Loucy (cell line): ENCODE data around the gene GAL3ST3.
A peak's percentile ranks its signal among the peaks of the same experiment; 100 is the strongest.

Source experiments
- H2AFZ ChIP-seq: fragments of 200-600 bp; sonication (generic); 2 replicates; pipeline ENCODE4 v1.6.0; 2016; ENCODE audit warnings: antibody characterized with exemption, mild to moderate bottlenecking, low read length, moderate library complexity
- H3F3A ChIP-seq: fragments of 200-600 bp; 2 replicates; pipeline ENCODE4 v1.6.0; 2016; ENCODE audit warnings: antibody characterized with exemption, low read depth, mild to moderate bottlenecking
- H3K27me3 ChIP-seq: fragments of 200-600 bp; sonication (generic); 2 replicates; pipeline ENCODE4 v1.6.1; 2014; ENCODE audit warnings: low read length, mild to moderate bottlenecking; ENCODE audit not compliant: insufficient read depth, poor library complexity, severe bottlenecking
- H3K36me3 ChIP-seq: fragments of 200-600 bp; sonication (generic); 2 replicates; pipeline ENCODE4 v1.6.1; 2016; ENCODE audit warnings: low read length; ENCODE audit not compliant: insufficient read depth
- H3K4me1 ChIP-seq: fragments of 200-600 bp; sonication (generic); 2 replicates; pipeline ENCODE4 v1.5.1; 2014; ENCODE audit warnings: low read length, mild to moderate bottlenecking; ENCODE audit not compliant: insufficient read depth, poor library complexity, severe bottlenecking
- H3K4me2 ChIP-seq: fragments of 200-600 bp; sonication (generic); 2 replicates; pipeline ENCODE4 v1.6.0; 2014; ENCODE audit warnings: antibody characterized with exemption, low read length, low read depth, mild to moderate bottlenecking; ENCODE audit not compliant: poor library complexity, severe bottlenecking
- H3K4me3 ChIP-seq: fragments of 200-600 bp; sonication (generic); 2 replicates; pipeline ENCODE4 v1.5.1; 2014; ENCODE audit warnings: low read length, mild to moderate bottlenecking, mixed read lengths; ENCODE audit not compliant: poor library complexity, severe bottlenecking
- H3K79me2 ChIP-seq: fragments of 200-600 bp; sonication (generic); 2 replicates; pipeline ENCODE4 v1.6.1; 2014; ENCODE audit warnings: low read length; ENCODE audit not compliant: insufficient read depth
- H3K9ac ChIP-seq: fragments of 200-600 bp; sonication (generic); 2 replicates; pipeline ENCODE4 v1.6.0; 2014; ENCODE audit warnings: mild to moderate bottlenecking, low read depth, low read length, moderate library complexity; ENCODE audit not compliant: poor library complexity, severe bottlenecking
- H3K9me2 ChIP-seq: fragments of 200-600 bp; sonication (generic); replicated peaks from 2 replicates; pipeline ENCODE4 v1.6.1; 2016; ENCODE audit warnings: low read depth, low read length, mixed read lengths
- H3K9me3 ChIP-seq: fragments of 200-600 bp; sonication (generic); 2 replicates; pipeline ENCODE4 v1.6.1; 2014; ENCODE audit warnings: mild to moderate bottlenecking, antibody characterized with exemption, low read length, low read depth; ENCODE audit not compliant: insufficient read depth
- H4K20me1 ChIP-seq: fragments of 200-600 bp; sonication (generic); 2 replicates; pipeline ENCODE4 v1.6.0; 2014; ENCODE audit warnings: antibody characterized with exemption, low read length, mild to moderate bottlenecking; ENCODE audit not compliant: insufficient read depth, poor library complexity, severe bottlenecking
- EZH2phosphoT487 ChIP-seq: fragments of 200-600 bp; IDR thresholded peaks from 2 replicates; pipeline ENCODE4 v1.6.1; 2018; ENCODE audit warnings: antibody characterized with exemption, mild to moderate bottlenecking, moderate library complexity, borderline replicate concordance
- TF ChIP-seq, protein P1 (sequence below): fragments of 200-600 bp; sonication (generic); conservative IDR thresholded peaks from 2 replicates; pipeline ENCODE4 v1.5.1; 2014; ENCODE audit warnings: mild to moderate bottlenecking, antibody characterized with exemption, low read length

GAL3ST3 gene

DNA sequence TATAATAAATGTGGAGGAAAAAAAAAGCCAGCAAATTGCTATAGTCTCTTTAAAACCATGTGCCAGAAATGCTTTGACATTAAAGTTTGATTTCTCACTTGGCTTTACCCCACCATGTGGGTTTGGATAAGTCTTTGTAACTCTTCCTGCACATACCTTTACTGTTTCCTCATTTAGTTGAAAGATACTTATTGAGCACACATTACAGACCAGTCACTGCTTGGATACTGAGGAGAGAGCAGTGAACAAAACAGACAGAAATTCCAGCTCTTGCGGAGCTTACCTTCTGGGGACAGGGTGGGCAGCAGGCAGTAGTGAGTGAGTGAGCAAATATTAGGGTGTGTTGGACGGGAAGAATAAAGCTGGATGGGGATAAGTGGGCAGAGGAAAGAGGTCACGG is 34.8 kb upstream of the GAL3ST3 start:
- Histone ChIP-seq H3K4me3 (no peak overlapping the region), H3K4me2 (no peak overlapping the region), H3K4me1 (peaks cover 27% of the 10 kb centered on the region)

DNA sequence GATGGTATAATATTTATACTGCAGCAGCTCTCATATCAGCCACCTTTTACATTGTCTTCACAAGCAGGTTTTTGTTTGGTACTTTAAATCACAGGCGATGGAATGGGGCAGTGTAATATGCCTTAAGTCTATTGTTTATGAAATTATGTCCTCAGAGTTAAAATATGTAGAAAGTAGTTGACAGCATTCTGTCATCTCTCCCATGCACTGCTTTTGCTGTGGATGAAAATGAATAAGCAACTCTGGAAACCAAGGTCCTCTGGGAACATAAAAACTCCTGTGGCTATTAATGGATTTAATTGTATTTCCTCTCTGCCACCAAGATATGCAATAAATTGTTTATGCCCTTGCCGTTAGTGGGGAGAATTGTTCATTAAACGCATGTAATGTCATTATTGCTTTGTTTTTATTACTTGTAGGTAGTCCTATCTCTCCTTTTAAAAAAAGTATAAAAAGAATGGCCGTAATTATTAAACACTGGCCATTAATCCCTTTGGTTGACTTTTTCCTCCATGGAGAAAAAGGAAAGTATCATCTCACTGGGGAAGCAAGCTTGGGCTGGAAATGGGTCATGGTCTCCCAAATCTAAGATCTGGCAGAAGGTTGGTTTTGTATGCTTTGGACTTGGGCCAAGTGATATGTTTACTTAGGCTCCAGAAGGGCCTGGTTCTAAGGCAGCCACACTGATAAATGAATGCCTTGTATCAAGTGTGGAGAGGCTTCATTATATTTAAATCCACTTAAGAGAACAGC is 34.2 kb upstream of the GAL3ST3 start:
- Histone ChIP-seq H3K9ac (no peak overlapping the region), H3K4me3 (no peak overlapping the region), H3K79me2 (peaks cover 17% of the 10 kb centered on the region; the same call in 1 of the 2 replicates), H4K20me1 (no peaks in the 10 kb centered on the region), H3K36me3 (no peaks in the 10 kb centered on the region), H3K4me2 (no peak overlapping the region), H3F3A (no peaks in the 10 kb centered on the region), H3K27me3 (no peaks in the 10 kb centered on the region), H3K9me3 (no peaks in the 10 kb centered on the region), H3K9me2 (no peaks in the 10 kb centered on the region), H3K4me1 (peaks cover 27% of the 10 kb centered on the region), H2AFZ (no peak overlapping the region)
- TF ChIP-seq, protein P1, sequence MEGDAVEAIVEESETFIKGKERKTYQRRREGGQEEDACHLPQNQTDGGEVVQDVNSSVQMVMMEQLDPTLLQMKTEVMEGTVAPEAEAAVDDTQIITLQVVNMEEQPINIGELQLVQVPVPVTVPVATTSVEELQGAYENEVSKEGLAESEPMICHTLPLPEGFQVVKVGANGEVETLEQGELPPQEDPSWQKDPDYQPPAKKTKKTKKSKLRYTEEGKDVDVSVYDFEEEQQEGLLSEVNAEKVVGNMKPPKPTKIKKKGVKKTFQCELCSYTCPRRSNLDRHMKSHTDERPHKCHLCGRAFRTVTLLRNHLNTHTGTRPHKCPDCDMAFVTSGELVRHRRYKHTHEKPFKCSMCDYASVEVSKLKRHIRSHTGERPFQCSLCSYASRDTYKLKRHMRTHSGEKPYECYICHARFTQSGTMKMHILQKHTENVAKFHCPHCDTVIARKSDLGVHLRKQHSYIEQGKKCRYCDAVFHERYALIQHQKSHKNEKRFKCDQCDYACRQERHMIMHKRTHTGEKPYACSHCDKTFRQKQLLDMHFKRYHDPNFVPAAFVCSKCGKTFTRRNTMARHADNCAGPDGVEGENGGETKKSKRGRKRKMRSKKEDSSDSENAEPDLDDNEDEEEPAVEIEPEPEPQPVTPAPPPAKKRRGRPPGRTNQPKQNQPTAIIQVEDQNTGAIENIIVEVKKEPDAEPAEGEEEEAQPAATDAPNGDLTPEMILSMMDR, result no peak
- no peak for TF ChIP-seq EZH2phosphoT487

More for the DNA sequence above, 34.8 kb upstream of the GAL3ST3 start:
- H3K27me3 ChIP-seq, result no peaks in the 10 kb centered on the region
- no peaks in the 10 kb centered on the region for H3K9me3 ChIP-seq
- H4K20me1 ChIP-seq, result no peaks in the 10 kb centered on the region
- H3K79me2 ChIP-seq, result peaks cover 17% of the 10 kb centered on the region; the same call in 1 of the 2 replicates
- H2AFZ ChIP-seq, result no peak overlapping the region
- H3K9me2 ChIP-seq, result no peaks in the 10 kb centered on the region
- H3K36me3 ChIP-seq, result no peaks in the 10 kb centered on the region
- H3K9ac ChIP-seq, result no peak overlapping the region
- H3F3A ChIP-seq, result no peaks in the 10 kb centered on the region
- TF ChIP-seq, protein P1, result no peak
- no peak for TF ChIP-seq EZH2phosphoT487

DNA sequence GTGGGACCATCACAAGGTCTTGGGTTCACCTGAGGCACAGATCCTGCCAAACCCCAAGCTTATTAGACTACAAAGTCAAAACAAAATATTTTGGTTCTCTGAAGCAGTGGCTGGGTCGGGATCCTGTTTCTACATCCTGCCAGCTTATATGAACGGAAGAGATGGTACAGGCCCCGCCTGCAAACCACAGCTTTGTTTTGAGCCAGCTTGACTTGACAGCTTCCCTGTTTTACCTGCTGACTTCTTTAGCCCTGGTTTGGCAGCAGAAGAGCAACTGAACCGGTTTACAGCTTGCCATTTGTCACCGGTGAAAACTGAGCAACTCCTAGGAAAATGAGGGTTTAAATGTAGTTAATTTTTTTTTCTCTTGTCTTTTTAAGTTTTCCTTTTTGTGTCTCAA is 32.5 kb upstream of the GAL3ST3 start:
- Histone ChIP-seq H3K36me3 (no peaks in the 10 kb centered on the region), H3K9me3 (no peaks in the 10 kb centered on the region), H4K20me1 (no peaks in the 10 kb centered on the region), H3F3A (no peaks in the 10 kb centered on the region), H3K79me2 (peaks cover 24% of the 10 kb centered on the region; the same call in 1 of the 2 replicates), H2AFZ (peak overlapping the region; percentile 28; the same call in 1 of the 2 replicates), H3K9me2 (no peaks in the 10 kb centered on the region), H3K4me3 (peak overlapping the region; percentile 64), H3K4me1 (peaks cover 27% of the 10 kb centered on the region), H3K27me3 (no peaks in the 10 kb centered on the region), H3K9ac (peak overlapping the region; percentile 35), H3K4me2 (peak overlapping the region; percentile 87)
- TF ChIP-seq EZH2phosphoT487, result no peak
- TF ChIP-seq, protein P1, result no peak
